OCI-LY7 (cell line): ENCODE data around the gene SINHCAF.

Experiments
- EZH2phosphoT487 ChIP-seq: fragments of 200-600 bp; sonication (generic); IDR thresholded peaks from 2 replicates; pipeline ENCODE4 v1.6.1; 2018; ENCODE audit warnings: low read depth, borderline replicate concordance, mild to moderate bottlenecking, mixed run types, antibody characterized with exemption, low read length, moderate library complexity, mixed read lengths
- TF ChIP-seq, protein P1 (sequence below): fragments of 200-600 bp; sonication (generic); conservative IDR thresholded peaks from 2 replicates; pipeline ENCODE4 v1.5.1; 2014; ENCODE audit warnings: mild to moderate bottlenecking, antibody characterized with exemption, low read length, moderate library complexity, mixed read lengths

DNA sequence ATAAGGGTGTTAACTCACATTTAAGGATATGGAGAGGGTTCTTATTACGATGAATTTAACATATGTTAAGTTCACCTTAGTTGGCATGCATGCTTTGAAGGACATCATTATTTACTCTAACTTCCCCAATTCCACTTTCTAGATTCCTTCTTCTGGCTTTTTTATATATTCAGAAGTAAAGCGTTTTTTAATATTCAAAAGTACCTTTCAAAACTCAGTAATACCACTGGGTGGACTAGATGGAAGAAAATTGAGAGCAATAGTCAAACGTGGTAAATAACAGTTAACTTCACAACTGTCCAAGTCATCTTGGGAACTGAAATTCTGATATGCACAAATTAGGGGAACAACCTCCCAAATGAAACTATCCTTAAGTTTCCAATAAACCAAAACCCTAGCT lies 9.1 kb downstream of the SINHCAF start:
- TF ChIP-seq, protein P1, sequence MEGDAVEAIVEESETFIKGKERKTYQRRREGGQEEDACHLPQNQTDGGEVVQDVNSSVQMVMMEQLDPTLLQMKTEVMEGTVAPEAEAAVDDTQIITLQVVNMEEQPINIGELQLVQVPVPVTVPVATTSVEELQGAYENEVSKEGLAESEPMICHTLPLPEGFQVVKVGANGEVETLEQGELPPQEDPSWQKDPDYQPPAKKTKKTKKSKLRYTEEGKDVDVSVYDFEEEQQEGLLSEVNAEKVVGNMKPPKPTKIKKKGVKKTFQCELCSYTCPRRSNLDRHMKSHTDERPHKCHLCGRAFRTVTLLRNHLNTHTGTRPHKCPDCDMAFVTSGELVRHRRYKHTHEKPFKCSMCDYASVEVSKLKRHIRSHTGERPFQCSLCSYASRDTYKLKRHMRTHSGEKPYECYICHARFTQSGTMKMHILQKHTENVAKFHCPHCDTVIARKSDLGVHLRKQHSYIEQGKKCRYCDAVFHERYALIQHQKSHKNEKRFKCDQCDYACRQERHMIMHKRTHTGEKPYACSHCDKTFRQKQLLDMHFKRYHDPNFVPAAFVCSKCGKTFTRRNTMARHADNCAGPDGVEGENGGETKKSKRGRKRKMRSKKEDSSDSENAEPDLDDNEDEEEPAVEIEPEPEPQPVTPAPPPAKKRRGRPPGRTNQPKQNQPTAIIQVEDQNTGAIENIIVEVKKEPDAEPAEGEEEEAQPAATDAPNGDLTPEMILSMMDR, result no peak
- no peak for TF ChIP-seq EZH2phosphoT487
